Ascending aorta (tissue), 2 donors: Measurements from ENCODE around the gene RECQL. TPM values are rescaled to one million over a fixed set of nuclear protein-coding genes. Genes with fewer than 3 reads are reported as not detected.
A peak's percentile ranks its signal among the peaks of the same experiment; 100 is the strongest.

Experiments
- DNase-seq, 2 donors: peaks; one replicate each; pipeline ENCODE4 v3.0.0-alpha.2; 2019; ENCODE audit warnings: low spot score in 2 of 2
- H3K27ac ChIP-seq, 2 donors: fragments of 200-600 bp; sonication (generic); one replicate each; pipeline ENCODE4 v1.5.1; 2016 to 2017; ENCODE audit warnings: mild to moderate bottlenecking in 1 of 2
- H3K27me3 ChIP-seq: fragments of 200-600 bp; sonication (generic); one replicate; pipeline ENCODE4 v1.5.1; 2017
- H3K36me3 ChIP-seq, 2 donors: fragments of 200-600 bp; sonication (generic); one replicate each; pipeline ENCODE4 v1.5.1; 2016
- H3K4me1 ChIP-seq, 2 donors: fragments of 200-600 bp; sonication (generic); one replicate each; pipeline ENCODE4 v1.5.1; 2016 to 2017; ENCODE audit warnings: mild to moderate bottlenecking in 1 of 2
- H3K4me3 ChIP-seq, 2 donors: fragments of 200-600 bp; sonication (generic); one replicate each; pipeline ENCODE4 v1.5.1; 2016 to 2017; ENCODE audit warnings: mild to moderate bottlenecking in 1 of 2
- H3K9me3 ChIP-seq, 2 donors: fragments of 200-600 bp; sonication (generic); one replicate each; pipeline ENCODE4 v1.5.1; 2016
- intact Hi-C: fragments of 100-400 bp; cut with DNase I; formaldehyde crosslinking; loops from one replicate; pipeline ENCODE4 v1.15.1; 2023
- total RNA-seq: library from RNA; depleted of rRNA; stranded (reverse); fragments of >200 nt; gene quantifications from one replicate; pipeline ENCODE4 v1.1.0, GENCODE V29; 2016
- TF ChIP-seq, protein P1 (sequence below), 3 experiments: fragments of 200-600 bp in 2 of 3; fragments of 450-650 bp in 1 of 3; sonication (generic) in 2 of 3; IDR thresholded peaks; one replicate each; pipeline ENCODE4 v1.5.1; 2016 to 2019; ENCODE audit warnings: antibody characterized with exemption in 3 of 3, mild to moderate bottlenecking in 1 of 3, moderate library complexity in 1 of 3

RECQL gene, protein sequence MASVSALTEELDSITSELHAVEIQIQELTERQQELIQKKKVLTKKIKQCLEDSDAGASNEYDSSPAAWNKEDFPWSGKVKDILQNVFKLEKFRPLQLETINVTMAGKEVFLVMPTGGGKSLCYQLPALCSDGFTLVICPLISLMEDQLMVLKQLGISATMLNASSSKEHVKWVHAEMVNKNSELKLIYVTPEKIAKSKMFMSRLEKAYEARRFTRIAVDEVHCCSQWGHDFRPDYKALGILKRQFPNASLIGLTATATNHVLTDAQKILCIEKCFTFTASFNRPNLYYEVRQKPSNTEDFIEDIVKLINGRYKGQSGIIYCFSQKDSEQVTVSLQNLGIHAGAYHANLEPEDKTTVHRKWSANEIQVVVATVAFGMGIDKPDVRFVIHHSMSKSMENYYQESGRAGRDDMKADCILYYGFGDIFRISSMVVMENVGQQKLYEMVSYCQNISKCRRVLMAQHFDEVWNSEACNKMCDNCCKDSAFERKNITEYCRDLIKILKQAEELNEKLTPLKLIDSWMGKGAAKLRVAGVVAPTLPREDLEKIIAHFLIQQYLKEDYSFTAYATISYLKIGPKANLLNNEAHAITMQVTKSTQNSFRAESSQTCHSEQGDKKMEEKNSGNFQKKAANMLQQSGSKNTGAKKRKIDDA
- 8.7 TPM for total RNA-seq

DNA sequence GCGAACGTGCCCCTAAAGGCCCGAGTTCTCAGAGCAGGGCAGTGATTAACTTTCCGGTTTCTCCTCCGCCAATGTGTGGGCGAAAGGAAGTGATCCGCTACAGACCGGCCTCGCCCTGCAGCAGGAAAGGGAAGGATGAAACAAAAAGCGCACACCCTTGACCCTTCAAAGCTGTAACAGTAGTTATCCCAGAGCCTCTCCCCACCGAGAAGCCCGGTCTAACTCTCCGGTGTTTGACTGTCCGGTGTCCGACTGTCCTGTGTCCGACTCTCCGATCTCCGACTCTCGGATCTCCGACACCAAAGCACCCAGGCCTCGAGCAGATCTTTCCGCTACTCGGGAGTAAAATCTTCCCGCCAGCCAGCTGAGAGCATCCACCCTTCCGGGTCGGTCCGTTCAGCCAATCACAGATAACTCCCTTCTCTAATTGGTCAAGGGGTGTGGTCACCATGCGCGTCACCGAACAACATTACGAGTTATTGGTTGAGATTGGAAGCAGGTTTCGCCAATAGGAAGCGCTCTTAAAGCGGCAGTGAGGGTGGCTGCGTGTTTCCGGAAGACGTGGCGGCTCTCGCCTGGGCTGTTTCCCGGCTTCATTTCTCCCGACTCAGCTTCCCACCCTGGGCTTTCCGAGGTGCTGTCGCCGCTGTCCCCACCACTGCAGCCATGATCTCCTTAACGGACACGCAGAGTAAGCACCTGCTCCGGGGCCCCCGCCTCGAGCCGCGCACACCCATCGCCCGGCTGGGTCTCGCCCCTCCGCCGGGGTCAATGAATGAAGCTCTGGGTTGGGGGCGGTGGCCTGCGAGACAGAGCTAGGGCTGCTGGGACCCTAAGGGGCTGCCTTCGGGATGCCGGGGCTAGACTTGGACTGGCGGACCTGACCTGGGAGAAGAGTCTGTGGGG is at the start of gene RECQL, which contains the start of gene GOLT1B:
RECQL (minus strand) TSS at position 378 of the 906 bp plus-strand sequence. CDS start 2,065 bp downstream, outside the sequence.
GOLT1B (plus strand) TSS at position 532 of the 906 bp plus-strand sequence; CDS start at position 667, 135 bp downstream.
- Histone ChIP-seq H3K27me3 (no peaks in the 10 kb centered on the region), H3K4me3 (peak within 1 kb of the TSS; percentile 95 to 99), H3K27ac (peak within 1 kb of the TSS; percentile 95 to 97), H3K9me3 (no peaks in the 10 kb centered on the region), H3K4me1 (peaks cover 0 to 25% of the 10 kb centered on the region in 2 donors), H3K36me3 (peaks cover 11 to 24% of the 10 kb centered on the region in 2 donors)
- DNase-seq, result peak; percentile 87 to 98
- intact Hi-C loops, result loop anchor here (1.0 to 10.0 kb wide), 6 partner anchors 64 to 1123 kb away; partner anchors contain the start of genes CMAS, ETNK1, LDHB and PYROXD1
- TF ChIP-seq, protein P1, sequence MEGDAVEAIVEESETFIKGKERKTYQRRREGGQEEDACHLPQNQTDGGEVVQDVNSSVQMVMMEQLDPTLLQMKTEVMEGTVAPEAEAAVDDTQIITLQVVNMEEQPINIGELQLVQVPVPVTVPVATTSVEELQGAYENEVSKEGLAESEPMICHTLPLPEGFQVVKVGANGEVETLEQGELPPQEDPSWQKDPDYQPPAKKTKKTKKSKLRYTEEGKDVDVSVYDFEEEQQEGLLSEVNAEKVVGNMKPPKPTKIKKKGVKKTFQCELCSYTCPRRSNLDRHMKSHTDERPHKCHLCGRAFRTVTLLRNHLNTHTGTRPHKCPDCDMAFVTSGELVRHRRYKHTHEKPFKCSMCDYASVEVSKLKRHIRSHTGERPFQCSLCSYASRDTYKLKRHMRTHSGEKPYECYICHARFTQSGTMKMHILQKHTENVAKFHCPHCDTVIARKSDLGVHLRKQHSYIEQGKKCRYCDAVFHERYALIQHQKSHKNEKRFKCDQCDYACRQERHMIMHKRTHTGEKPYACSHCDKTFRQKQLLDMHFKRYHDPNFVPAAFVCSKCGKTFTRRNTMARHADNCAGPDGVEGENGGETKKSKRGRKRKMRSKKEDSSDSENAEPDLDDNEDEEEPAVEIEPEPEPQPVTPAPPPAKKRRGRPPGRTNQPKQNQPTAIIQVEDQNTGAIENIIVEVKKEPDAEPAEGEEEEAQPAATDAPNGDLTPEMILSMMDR (IDR thresholded peaks at IDR 0.05), result no peak

DNA sequence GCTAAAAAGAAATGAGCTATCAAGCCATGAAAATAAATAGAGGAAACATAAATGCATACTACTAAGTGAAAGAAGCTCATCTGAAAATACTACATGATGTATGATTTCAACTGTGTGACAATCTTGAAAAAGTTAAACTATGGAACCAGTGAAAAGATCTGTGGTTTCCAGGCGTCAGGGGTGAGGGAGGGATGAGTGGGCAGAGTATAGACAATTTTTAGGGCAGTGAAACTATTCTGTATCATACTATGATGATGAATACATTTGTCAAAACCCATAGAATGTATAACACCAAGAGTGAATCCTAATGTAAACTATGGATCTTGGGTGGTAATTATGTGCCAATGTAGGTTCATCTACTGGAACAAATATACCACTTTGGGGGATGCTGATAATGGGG is 46.0 kb upstream of the RECQL start:
- Histone ChIP-seq H3K36me3 (no peaks in the 10 kb centered on the region), H3K4me1 (no peaks in the 10 kb centered on the region), H3K27ac (no peak overlapping the region), H3K9me3 (no peaks in the 10 kb centered on the region), H3K27me3 (no peaks in the 10 kb centered on the region), H3K4me3 (no peak overlapping the region)
- TF ChIP-seq, protein P1 (IDR thresholded peaks at IDR 0.05), result no peak
- intact Hi-C loops, result no loop called here
- no peak for DNase-seq

DNA sequence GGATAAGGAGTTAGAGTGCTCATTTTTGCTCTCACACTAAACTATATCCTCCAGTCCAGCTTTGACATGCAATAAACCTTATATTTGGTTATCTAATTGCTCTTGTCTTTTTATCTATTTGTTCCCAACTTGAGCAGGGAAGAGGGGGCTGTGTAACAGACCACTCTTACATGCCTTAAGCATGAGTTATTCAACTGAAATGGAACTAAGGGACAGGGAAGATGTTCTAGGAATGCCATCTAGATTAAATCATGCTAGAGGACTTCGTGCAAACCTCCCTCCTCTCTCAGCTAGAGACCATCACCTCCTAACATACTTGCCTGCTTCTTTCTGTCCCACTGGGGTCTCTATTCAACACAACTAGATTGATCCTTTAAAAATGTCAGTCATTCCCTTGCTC is 45.3 kb upstream of the RECQL start:
- TF ChIP-seq, protein P1 (IDR thresholded peaks at IDR 0.05), result no peak
- Histone ChIP-seq H3K27me3 (no peaks in the 10 kb centered on the region), H3K4me3 (no peak overlapping the region), H3K36me3 (no peaks in the 10 kb centered on the region), H3K4me1 (no peaks in the 10 kb centered on the region), H3K9me3 (no peaks in the 10 kb centered on the region), H3K27ac (no peak overlapping the region)
- DNase-seq, result no peak
- intact Hi-C loops, result no loop called here

DNA sequence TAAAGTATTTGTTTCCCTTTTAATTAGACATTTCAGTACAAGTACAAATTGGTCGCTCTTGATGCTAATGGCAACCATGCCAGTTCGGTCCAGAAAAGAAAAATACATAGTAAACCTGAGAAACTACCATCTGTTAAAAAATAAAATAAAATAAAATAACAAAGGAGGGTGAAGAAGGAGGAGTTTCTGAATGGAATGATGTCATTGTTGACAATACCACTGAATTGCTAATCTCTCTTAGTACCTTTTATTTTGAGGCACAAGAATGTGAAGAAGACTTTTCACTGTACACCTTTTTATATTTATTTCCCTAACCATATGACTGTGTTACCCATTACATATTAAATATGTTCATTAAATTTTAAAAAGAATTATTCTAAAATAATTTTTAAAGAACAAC is 44.1 kb upstream of the RECQL start:
- Histone ChIP-seq H3K9me3 (no peaks in the 10 kb centered on the region), H3K36me3 (no peaks in the 10 kb centered on the region), H3K27ac (no peak overlapping the region), H3K27me3 (no peaks in the 10 kb centered on the region), H3K4me1 (no peaks in the 10 kb centered on the region), H3K4me3 (no peak overlapping the region)
- TF ChIP-seq, protein P1 (IDR thresholded peaks at IDR 0.05), result no peak
- DNase-seq, result no peak
- intact Hi-C loops, result no loop called here

DNA sequence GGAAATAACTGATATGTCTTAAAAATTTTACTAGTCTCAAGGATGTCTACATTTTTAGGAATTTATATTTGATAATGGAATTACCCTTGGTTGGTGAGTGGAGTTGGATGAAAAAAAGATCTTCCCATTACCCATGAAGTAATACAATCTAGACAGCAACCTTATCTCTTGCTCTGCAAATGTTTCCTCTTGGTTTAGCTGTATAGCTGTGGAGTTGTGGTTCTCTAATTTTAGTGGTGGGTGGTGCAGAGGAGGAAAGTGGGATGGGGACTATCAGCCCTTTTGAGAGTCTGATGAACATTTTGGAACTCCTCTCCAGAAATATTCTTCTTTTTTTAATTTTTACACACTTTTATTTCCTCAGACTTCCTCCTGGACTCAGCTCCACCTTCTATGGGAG is 41.7 kb upstream of the RECQL start:
- Histone ChIP-seq H3K27me3 (no peaks in the 10 kb centered on the region), H3K36me3 (no peaks in the 10 kb centered on the region), H3K4me1 (no peaks in the 10 kb centered on the region), H3K9me3 (no peaks in the 10 kb centered on the region), H3K4me3 (no peak overlapping the region), H3K27ac (no peak overlapping the region)
- TF ChIP-seq, protein P1 (IDR thresholded peaks at IDR 0.05), result no peak
- DNase-seq, result no peak
- intact Hi-C loops, result no loop called here
